K562 (cell line): Measurements from ENCODE around the gene PLEKHG3. TPM values are rescaled to one million over a fixed set of nuclear protein-coding genes. Genes with fewer than 3 reads are reported as not detected.

ENCODE experiments used
- ATAC-seq: fragments of 200-7000 bp; cut with Tn5 transposase; 3 replicates; pipeline ENCODE4 v1.9.1; 2020; ENCODE audit warnings: moderate library complexity
- BruUV-seq: library from RNA; stranded (reverse); fragments of 400-500 nt; replicated peaks from 2 replicates; lab custom pipeline; 2021; lab: Mats Ljungman, UMichigan
- CTCF ChIA-PET: fragments of 300-600 bp; formaldehyde crosslinking; extraction: SDS; loops from one replicate; lab custom pipeline; 2021; ENCODE audit warnings: low intra/inter-chr PET ratio; lab: Yijun Ruan, JAX
- POLR2A ChIA-PET: fragments of 300-600, 350-650 bp; sonication (Branson Sonifier 250); formaldehyde crosslinking; extraction: SDS; loops from one replicate; lab custom pipeline; 2021; ENCODE audit warnings: antibody characterized with exemption, inconsistent platforms; lab: Yijun Ruan, JAX
- DNase-seq, 4 experiments: peaks; one replicate each; pipeline versions ENCODE4 v3.0.0 to v3.0.0-alpha.2; 2011 to 2018; ENCODE audit warnings: low spot score in 3 of 4, mixed read lengths in 3 of 4; ENCODE audit errors: extremely low read depth in 1 of 4
- FAIRE-seq: peaks from 2 replicates; lab custom pipeline; 2011; peaks lifted over from hg19 to GRCh38; lab: Jason Lieb, UNC
- H2AFZ ChIP-seq: 2 replicates; pipeline ENCODE4 v1.6.0; 2011; ENCODE audit warnings: low read depth, low read length, control low read depth, inconsistent platforms
- H3K27ac ChIP-seq: fragments of 200-600 bp; 3 replicates; pipeline ENCODE4 v1.8.0; 2011; ENCODE audit warnings: low read depth, mild to moderate bottlenecking, control low read depth, inconsistent platforms, low read length, moderate library complexity, mixed read lengths; ENCODE audit errors: extremely low read depth
- H3K27me3 ChIP-seq, 2 experiments: fragments of 300-600 bp in 1 of 2; 2 replicates in 1 of 2; 3 replicates in 1 of 2; pipeline versions ENCODE4 v1.6.0 to v1.8.0; 2011; ENCODE audit warnings: inconsistent platforms in 2 of 2, low read length in 2 of 2, mild to moderate bottlenecking in 1 of 2, mixed read lengths in 1 of 2, moderate library complexity in 1 of 2; ENCODE audit not compliant: control insufficient read depth in 2 of 2, insufficient read depth in 2 of 2
- H3K36me3 ChIP-seq: fragments of 300-600 bp; 3 replicates; pipeline ENCODE4 v1.8.0; 2011; ENCODE audit warnings: mild to moderate bottlenecking, low read length, inconsistent platforms; ENCODE audit not compliant: control insufficient read depth, insufficient read depth
- H3K4me1 ChIP-seq, 2 experiments: fragments of 200-600 bp in 1 of 2; replicated peaks in 1 of 2; 2 replicates in 1 of 2; 3 replicates in 1 of 2; pipeline versions ENCODE4 v1.5.1 to v1.8.0; 2011; ENCODE audit warnings: inconsistent platforms in 2 of 2, low read length in 2 of 2, mild to moderate bottlenecking in 1 of 2, mixed read lengths in 1 of 2, moderate library complexity in 1 of 2; ENCODE audit not compliant: control insufficient read depth in 2 of 2, insufficient read depth in 2 of 2
- H3K4me2 ChIP-seq: 2 replicates; pipeline ENCODE4 v1.6.1; 2011; ENCODE audit warnings: low read length, control low read depth, inconsistent platforms, mixed read lengths; ENCODE audit not compliant: insufficient read depth
- H3K4me3 ChIP-seq: fragments of 200-600 bp; sonication (generic), shearing (Covaris generic); 2 replicates; pipeline ENCODE4 v1.5.1; 2016; ENCODE audit warnings: control low read depth, inconsistent platforms
- H3K79me2 ChIP-seq: fragments of 200-600 bp; 3 replicates; pipeline ENCODE4 v1.8.0; 2011; ENCODE audit warnings: low read length, inconsistent platforms; ENCODE audit not compliant: control insufficient read depth, insufficient read depth
- H3K9ac ChIP-seq, 2 experiments: 2 replicates each; pipeline versions ENCODE4 v1.6.0 to v1.6.1; 2011; ENCODE audit warnings: low read depth in 2 of 2, low read length in 2 of 2, control low read depth in 1 of 2, inconsistent platforms in 1 of 2, mild to moderate bottlenecking in 1 of 2, mixed read lengths in 1 of 2; ENCODE audit not compliant: insufficient read depth in 1 of 2
- H3K9me1 ChIP-seq: one replicate; pipeline ENCODE4 v1.6.0; 2011; ENCODE audit warnings: inconsistent platforms, mild to moderate bottlenecking, low read length, moderate library complexity; ENCODE audit not compliant: control insufficient read depth, insufficient read depth
- H3K9me3 ChIP-seq: replicated peaks from 2 replicates; pipeline ENCODE4 v1.5.1; 2011; ENCODE audit warnings: low read depth, low read length, inconsistent platforms; ENCODE audit not compliant: control insufficient read depth, insufficient read depth
- H4K20me1 ChIP-seq: replicated peaks from 2 replicates; pipeline ENCODE4 v1.6.1; 2011; ENCODE audit warnings: low read length, inconsistent platforms, mixed read lengths; ENCODE audit not compliant: control insufficient read depth, insufficient read depth
- CBFA2T3 ChIP-seq: fragments of 450-650 bp; IDR thresholded peaks from 2 replicates; pipeline ENCODE4 v1.6.1; 2017
- CBX3 ChIP-seq, 2 experiments: IDR thresholded peaks; 1 replicate in 1 of 2; 2 replicates in 1 of 2; pipeline ENCODE4 v1.6.1; 2012; ENCODE audit warnings: inconsistent platforms in 2 of 2, low read length in 2 of 2, borderline replicate concordance in 1 of 2, control low read depth in 1 of 2
- CBX5 ChIP-seq: IDR thresholded peaks from 2 replicates; pipeline ENCODE4 v1.6.1; 2014; ENCODE audit warnings: low read depth, borderline replicate concordance
- CREB5 ChIP-seq: fragments of 250-450 bp; sonication (Bioruptor Pico); IDR thresholded peaks from 2 replicates; pipeline ENCODE4 v1.5.0; 2020; ENCODE audit warnings: mild to moderate bottlenecking
- HMBOX1 ChIP-seq: sonication (generic); IDR thresholded peaks from 2 replicates; pipeline ENCODE4 v1.6.1; 2016
- MCM5 ChIP-seq: fragments of 450-650 bp; IDR thresholded peaks from 2 replicates; pipeline ENCODE4 v1.6.1; 2016; ENCODE audit warnings: low read depth
- NELFE ChIP-seq: IDR thresholded peaks from 2 replicates; pipeline ENCODE4 v1.6.1; 2011; ENCODE audit warnings: mild to moderate bottlenecking; ENCODE audit not compliant: insufficient read depth, insufficient read length
- NEUROD1 ChIP-seq: fragments of 150-350 bp; IDR thresholded peaks from 2 replicates; pipeline ENCODE4 v1.6.1; 2014; ENCODE audit warnings: borderline replicate concordance, low read length, low read depth; ENCODE audit not compliant: partially characterized antibody
- NFXL1 ChIP-seq: fragments of 450-650 bp; formaldehyde crosslinking; IDR thresholded peaks from 2 replicates; pipeline ENCODE4 v1.4.0; 2021; ENCODE audit warnings: mild to moderate bottlenecking
- SIRT6 ChIP-seq: IDR thresholded peaks from one replicate; pipeline ENCODE4 v1.6.1; 2012; ENCODE audit warnings: low read depth, mild to moderate bottlenecking, control low read depth, inconsistent platforms, low read length, moderate library complexity
- ZNF143 ChIP-seq: sonication (generic); formaldehyde crosslinking; IDR thresholded peaks from 2 replicates; pipeline ENCODE4 v1.9.0; 2022; ENCODE audit warnings: mild to moderate bottlenecking, missing genetic modification reagents
- WGBS: fragments of 100-300 bp; shearing (Covaris generic); methylation state at CpG from one replicate; pipeline ENCODE4 v1.1.6; 2016; ENCODE audit warnings: low coverage, mixed read lengths; ENCODE audit not compliant: insufficient coverage; ENCODE audit errors: missing lambda C conversion rate; 5-methylcytosine and 5-hydroxymethylcytosine counted together
- in situ Hi-C: fragments of 300-500 bp; cut with MboI; formaldehyde crosslinking; loops from 4 replicates; pipeline ENCODE4 v1.15.0; 2018; ENCODE audit warnings: inconsistent platforms, mixed read lengths
- intact Hi-C: fragments of 100-400 bp; cut with micrococcal nuclease; formaldehyde crosslinking; loops from 2 replicates; pipeline ENCODE4 v1.14.2; 2022
- polyA plus RNA-seq, 8 experiments: library from polyadenylated mRNA; depleted of rRNA in 4 of 8; stranded (reverse) in 5 of 8; unstranded in 3 of 8; fragments of >200 nt; fragmentation: Nextera tagmentation in 2 of 8; fragmentation: Illumina TruSeq in 1 of 8; extraction: Ambion mirVana in 2 of 8; extraction: Trizol in 1 of 8; gene quantifications; 2 replicates each; pipeline versions ENCODE4 v1.2.1 to v1.2.3, GENCODE V29; 2011 to 2014; ENCODE audit warnings: inconsistent platforms in 1 of 8, missing spikeins in 1 of 8
- total RNA-seq, 7 experiments: library from RNA; depleted of rRNA in 6 of 7; stranded (reverse); fragments of >200 nt in 6 of 7; fragmentation: Illumina TruSeq in 2 of 7; extraction: Trizol in 2 of 7; gene quantifications; 2 replicates each; pipeline versions ENCODE4 v1.2.1 to v1.2.3, GENCODE V29; 2011 to 2021; ENCODE audit warnings: low replicate concordance in 1 of 7
- TF ChIP-seq, protein P1 (sequence below): fragments of 250-450 bp; sonication (Bioruptor Pico); IDR thresholded peaks from 2 replicates; pipeline ENCODE4 v1.8.0; 2022; ENCODE audit warnings: inconsistent platforms
- TF ChIP-seq, protein P2 (sequence below), 2 experiments: fragments of 450-650 bp in 1 of 2; sonication (generic) in 1 of 2; formaldehyde crosslinking; conservative IDR thresholded peaks; 2 replicates each; pipeline versions ENCODE4 v1.4.0 to v1.8.1; 2020 to 2022; ENCODE audit warnings: mild to moderate bottlenecking in 1 of 2, missing genetic modification reagents in 1 of 2
- TF ChIP-seq, protein P3 (sequence below): fragments of 250-450 bp; sonication (Bioruptor Pico); IDR thresholded peaks from 2 replicates; pipeline ENCODE4 v1.4.0; 2020

PLEKHG3 gene
- total and polyA plus RNA-seq, 9 of the 15 experiments (the other 6 are each of a cell fraction or from before 2014, with no cell fraction given): 0.04 to 0.16 TPM; not detected in 7

- TF ChIP-seq, protein P1, sequence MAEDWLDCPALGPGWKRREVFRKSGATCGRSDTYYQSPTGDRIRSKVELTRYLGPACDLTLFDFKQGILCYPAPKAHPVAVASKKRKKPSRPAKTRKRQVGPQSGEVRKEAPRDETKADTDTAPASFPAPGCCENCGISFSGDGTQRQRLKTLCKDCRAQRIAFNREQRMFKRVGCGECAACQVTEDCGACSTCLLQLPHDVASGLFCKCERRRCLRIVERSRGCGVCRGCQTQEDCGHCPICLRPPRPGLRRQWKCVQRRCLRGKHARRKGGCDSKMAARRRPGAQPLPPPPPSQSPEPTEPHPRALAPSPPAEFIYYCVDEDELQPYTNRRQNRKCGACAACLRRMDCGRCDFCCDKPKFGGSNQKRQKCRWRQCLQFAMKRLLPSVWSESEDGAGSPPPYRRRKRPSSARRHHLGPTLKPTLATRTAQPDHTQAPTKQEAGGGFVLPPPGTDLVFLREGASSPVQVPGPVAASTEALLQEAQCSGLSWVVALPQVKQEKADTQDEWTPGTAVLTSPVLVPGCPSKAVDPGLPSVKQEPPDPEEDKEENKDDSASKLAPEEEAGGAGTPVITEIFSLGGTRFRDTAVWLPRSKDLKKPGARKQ: no peak
- TF ChIP-seq CBX5: no peak
- TF ChIP-seq ZNF143 (CRISPR knock-in tag): no peak
- TF ChIP-seq CBX3 (IDR thresholded peaks at IDR 0.05; ENCODE audit: borderline replicate concordance in 1 of 2, low read length in 2 of 2): no peak
Observed at GRCh38 chr14:64707661-64708060, 3.4 kb downstream of the PLEKHG3 start (continued).

DNA sequence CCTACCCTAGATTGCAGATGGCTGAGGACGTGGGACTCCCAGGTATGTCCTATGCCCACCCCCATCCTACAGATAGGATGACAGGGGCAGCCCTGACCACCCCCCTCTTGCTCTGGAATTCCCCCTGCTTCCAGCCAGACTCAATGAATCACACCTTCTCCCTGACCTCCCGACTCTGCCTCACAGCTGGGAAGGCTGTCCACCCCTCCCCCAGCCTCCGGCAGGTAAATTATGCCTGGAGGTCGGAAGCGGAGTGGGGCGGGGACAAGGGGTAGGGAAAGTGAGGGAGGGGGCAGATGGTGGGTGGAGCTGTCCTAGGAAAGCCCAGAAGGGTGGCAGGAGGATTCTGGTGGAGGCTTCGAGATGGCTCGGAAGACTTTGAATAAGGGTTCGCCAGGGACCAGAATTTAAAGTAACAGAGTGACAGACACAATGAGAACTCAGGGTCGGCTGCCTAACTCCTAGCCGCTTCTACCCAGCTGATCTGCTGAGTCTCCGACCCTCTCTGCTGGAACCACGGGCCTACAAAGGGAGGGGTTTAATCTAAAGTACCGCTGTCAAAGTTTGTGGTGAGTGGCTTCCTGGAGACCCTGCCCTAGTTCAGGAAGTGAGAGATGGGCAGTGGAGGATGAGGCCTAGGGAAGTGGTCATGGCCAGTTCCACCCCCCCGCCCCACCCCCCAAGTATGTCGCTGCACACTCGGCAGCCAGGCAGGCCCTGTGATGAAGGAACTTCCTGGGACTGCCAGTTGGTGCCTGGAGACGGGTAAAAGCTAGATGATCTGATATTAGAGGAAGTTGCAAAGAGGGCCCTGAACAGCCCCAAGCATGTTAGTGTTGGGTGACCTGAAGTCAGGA, 4.2 kb downstream of the PLEKHG3 start:
- no peak for ATAC-seq
- Histone ChIP-seq H3K27me3 (peaks cover 21 to 66% of the 10 kb centered on the region in 2 experiments), H3K9me3 (no peaks in the 10 kb centered on the region), H3K36me3 (no peaks in the 10 kb centered on the region), H3K4me3 (no peak overlapping the region), H3K79me2 (no peaks in the 10 kb centered on the region), H3K4me2 (no peak overlapping the region), H3K4me1 (peaks cover 0 to 14% of the 10 kb centered on the region in 2 experiments; a peak in 2 of 5 replicates), H3K9me1 (no peaks in the 10 kb centered on the region), H2AFZ (no peak overlapping the region), H3K27ac (no peak overlapping the region), H4K20me1 (no peaks in the 10 kb centered on the region), H3K9ac (no peak overlapping the region)
- no peak for FAIRE-seq
- POLR2A ChIA-PET: no interaction called here
- DNase-seq: no peak
- 5% methylated on average over 8 of the region's 18 CpGs for WGBS
- in situ Hi-C loops: no loop called here
- intact Hi-C loops: no loop called here
- CTCF ChIA-PET: no interaction called here
- BruUV-seq: no TSS peak
- TF ChIP-seq NFXL1: no peak
- no peak for TF ChIP-seq HMBOX1
- TF ChIP-seq, protein P2, sequence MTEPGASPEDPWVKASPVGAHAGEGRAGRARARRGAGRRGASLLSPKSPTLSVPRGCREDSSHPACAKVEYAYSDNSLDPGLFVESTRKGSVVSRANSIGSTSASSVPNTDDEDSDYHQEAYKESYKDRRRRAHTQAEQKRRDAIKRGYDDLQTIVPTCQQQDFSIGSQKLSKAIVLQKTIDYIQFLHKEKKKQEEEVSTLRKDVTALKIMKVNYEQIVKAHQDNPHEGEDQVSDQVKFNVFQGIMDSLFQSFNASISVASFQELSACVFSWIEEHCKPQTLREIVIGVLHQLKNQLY (CRISPR knock-in tag; conservative IDR thresholded peaks at IDR 0.05): no peak
- TF ChIP-seq NEUROD1: no peak
- TF ChIP-seq CREB5 (CRISPR knock-in tag): no peak
- TF ChIP-seq, protein P3, sequence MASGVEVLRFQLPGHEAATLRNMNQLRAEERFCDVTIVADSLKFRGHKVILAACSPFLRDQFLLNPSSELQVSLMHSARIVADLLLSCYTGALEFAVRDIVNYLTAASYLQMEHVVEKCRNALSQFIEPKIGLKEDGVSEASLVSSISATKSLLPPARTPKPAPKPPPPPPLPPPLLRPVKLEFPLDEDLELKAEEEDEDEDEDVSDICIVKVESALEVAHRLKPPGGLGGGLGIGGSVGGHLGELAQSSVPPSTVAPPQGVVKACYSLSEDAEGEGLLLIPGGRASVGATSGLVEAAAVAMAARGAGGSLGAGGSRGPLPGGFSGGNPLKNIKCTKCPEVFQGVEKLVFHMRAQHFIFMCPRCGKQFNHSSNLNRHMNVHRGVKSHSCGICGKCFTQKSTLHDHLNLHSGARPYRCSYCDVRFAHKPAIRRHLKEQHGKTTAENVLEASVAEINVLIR (CRISPR knock-in tag): no peak
- TF ChIP-seq CBFA2T3: no peak
- TF ChIP-seq NELFE: no peak
- no peak for TF ChIP-seq SIRT6
- TF ChIP-seq MCM5: no peak
